HG02943 (cell line): ENCODE data around the gene ING2.
"Not testable (repeated sequence)": the region's sequence is repeated elsewhere in the genome, so short reads cannot be mapped to it uniquely, and the experiment has no call there.

Experiments used
- ATAC-seq: cut with Tn5 transposase; IDR thresholded peaks from one replicate; pipeline ENCODE4 v1.9.1; 2021; ENCODE audit warnings: mild to moderate bottlenecking, low read depth, moderate library complexity; ENCODE audit not compliant: unreplicated experiment

The ING2 gene

GRCh38 chr4:183546376-183546775, 41.5 kb downstream of the ING2 start:
- ATAC-seq, result no peak

DNA sequence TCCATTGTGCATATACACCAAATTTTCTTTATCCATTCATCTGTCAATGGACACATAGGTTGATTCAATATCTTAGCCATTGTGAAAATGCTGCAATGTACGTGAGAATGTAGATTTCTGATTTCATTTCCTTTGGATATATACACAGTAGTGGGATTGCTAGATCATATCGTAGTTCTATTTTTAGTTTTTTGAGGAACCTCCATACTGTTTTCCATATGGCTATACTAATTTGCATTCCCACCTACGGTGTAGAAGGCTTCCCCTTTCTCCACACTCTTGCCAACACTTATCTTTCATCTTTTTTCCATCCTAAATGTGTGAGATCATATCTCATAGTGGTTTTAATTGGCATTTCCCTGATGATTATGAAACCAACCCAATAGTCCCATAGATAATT, 43.4 kb downstream of the ING2 start:
- ATAC-seq, result no peak

- no peak for ATAC-seq
These were observed 45.7 kb downstream of the ING2 start for GRCh38 chr4:183550345-183551093.

GRCh38 chr4:183552274-183553146, 47.7 kb downstream of the ING2 start:
- no peak for ATAC-seq

- ATAC-seq, result not testable (repeated sequence)
These were observed 48.3 kb downstream of the ING2 start for GRCh38 chr4:183553147-183553478.

DNA sequence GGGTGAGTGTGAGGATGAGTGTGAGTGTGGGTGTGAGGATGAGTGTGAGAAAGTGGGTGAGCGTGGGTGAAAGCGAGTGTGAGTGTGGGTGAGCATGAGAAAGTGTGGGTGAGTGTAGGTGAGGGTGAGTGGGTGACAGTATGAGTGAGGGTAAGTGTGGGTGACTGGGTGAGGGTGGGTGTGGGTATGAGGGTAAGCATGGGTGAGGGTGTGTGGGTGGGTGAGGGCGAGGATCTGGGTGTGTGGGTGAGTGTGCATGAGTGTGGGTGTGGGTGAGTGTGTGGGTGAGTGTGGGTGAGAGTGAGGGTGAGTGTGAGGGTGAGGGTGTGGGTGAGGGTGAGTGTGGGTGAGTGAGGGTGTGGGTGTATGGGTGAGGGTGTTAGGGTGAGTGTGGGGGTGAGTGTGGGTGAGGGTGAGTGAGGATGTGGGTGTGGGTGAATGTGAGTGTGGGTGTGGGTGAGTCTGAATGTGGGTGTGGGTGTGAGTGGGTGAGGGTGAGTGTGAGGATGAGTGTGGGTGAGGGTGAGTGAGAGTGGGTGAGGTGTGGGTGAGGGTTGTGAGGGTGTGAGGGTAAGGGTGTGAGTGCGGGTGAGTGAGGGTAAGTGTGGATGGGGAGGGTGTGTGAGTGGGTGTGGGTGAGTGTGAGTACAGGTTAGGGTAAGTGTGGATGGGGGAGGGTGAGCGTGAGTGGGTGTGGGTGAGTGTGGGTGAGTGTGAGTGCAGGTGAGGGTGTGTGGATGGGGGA, 48.9 kb downstream of the ING2 start:
- no peak for ATAC-seq

- no peak for ATAC-seq
These were observed 49.5 kb downstream of the ING2 start for GRCh38 chr4:183554346-183554686.

- no peak for ATAC-seq
These were observed 50.2 kb downstream of the ING2 start for GRCh38 chr4:183554878-183555585.

GRCh38 chr4:183556947-183557346, 52.1 kb downstream of the ING2 start:
- no peak for ATAC-seq

DNA sequence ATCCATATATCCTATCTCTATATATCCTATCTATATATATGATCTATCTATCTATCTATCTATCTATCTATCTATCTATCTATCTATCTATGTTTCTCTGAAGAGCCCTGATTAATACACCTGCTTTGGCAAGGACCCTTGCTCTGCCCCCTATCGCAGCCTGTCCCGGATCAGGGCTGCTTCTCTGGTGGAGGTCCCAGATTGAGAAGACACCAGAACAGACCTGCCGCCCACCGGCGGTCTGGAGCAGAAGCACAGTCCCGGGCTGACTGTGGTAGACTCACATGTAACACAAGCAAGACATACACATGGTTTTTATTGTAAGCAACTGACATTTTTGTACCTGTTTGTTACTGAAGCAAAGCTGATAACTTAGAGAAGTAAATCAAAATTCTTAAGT, 52.8 kb downstream of the ING2 start:
- ATAC-seq, result no peak

DNA sequence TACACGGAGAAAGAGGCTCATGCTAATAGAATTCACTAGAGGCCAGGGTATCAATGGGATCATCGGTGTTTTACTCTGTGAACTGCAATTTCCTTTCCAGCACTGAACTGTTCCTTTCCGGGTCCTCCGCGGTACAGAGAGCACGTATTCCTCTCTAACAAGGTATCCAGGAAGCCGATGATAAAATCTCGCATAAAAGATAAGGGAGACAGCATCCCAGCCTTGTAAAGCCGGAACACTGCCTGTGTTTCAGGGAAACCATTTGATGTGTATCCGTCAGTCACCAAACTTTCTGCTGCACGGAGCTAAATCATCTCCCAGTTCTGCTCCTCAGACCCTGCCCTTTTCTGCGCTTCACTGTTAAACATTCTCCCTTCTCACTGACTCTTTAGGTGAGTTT, 54.0 kb downstream of the ING2 start:
- no peak for ATAC-seq

- no peak for ATAC-seq
These were observed 57.0 kb downstream of the ING2 start for GRCh38 chr4:183561905-183562304.
